ENCODE results near the gene IL17D. TPM values are rescaled to one million over a fixed set of nuclear protein-coding genes. Genes with fewer than 3 reads are reported as not detected.
"Not testable (repeated sequence)": the region's sequence is repeated elsewhere in the genome, so short reads cannot be mapped to it uniquely, and the experiment has no call there.

IL17D gene
- total RNA-seq, 4 donors from 2014 or later = 1.1 to 1.4 TPM; not detected in 2

DNA sequence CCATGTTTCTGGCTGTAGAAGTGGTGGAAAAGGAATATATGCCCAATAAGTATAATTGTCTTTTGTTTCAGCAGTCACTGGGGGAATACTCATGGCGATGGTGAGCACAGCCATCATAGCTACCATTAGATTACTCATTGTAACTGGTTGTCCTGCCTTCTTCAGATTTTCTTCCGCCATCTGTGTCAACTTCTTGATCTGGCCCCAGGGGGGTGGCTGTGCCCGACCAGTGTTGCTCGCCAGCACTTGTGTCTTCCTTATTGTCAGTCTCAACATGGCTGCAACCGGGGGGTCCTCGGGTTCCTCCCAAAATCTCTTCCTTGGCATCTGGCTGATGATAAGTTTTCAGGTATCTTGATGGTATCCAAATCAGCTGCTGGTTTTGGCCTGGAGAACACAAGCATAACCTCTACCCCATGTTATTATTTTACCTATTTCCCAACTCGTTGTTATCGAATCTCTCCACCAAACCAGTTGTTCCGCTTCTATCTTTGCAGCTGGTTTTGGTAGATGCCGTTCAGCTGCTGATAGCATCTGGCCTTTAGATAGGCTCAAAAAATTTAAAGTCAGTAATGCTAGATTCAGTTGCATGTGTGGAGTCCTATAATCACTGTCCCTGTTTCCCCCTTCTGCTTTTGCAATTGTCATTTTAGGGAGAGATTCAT lies 23.0 kb upstream of the IL17D start:
- no peaks in the 10 kb centered on the region for H3K27me3 ChIP-seq
- TF ChIP-seq POLR2A (IDR thresholded peaks at IDR 0.05) (no peak), EP300 (IDR thresholded peaks at IDR 0.05; ENCODE audit: low read depth) (no peak), CTCF (IDR thresholded peaks at IDR 0.05) (no peak), POLR2AphosphoS5 (IDR thresholded peaks at IDR 0.05) (no peak)
- WGBS, 2 donors (ENCODE audit: low coverage in 1 of 2) = 95 to 98% methylated on average over 3 to 10 of the region's 10 CpGs
- H3K9me3 ChIP-seq = no peaks in the 10 kb centered on the region
- H3K4me1 ChIP-seq = no peaks in the 10 kb centered on the region
- intact Hi-C loops (cut with DNase I; ENCODE audit: low total_unique reads) = no loop called here
- no peak overlapping the region for H3K27ac ChIP-seq
- in situ Hi-C loops (cut with MboI; ENCODE audit: low pct_ligation_motif_present in 1 of 4, low pct_unique_long_range_greater_than_20kb in 1 of 4, low sequenced_read_pairs in 3 of 4) = loop anchor here in 1 of 4 donors (25.0 kb wide), 1 partner anchor 168 kb away; no protein-coding TSS in a partner anchor
- DNase-seq = no peak
- no peak overlapping the region for H3K4me3 ChIP-seq
- H3K36me3 ChIP-seq = no peaks in the 10 kb centered on the region

DNA sequence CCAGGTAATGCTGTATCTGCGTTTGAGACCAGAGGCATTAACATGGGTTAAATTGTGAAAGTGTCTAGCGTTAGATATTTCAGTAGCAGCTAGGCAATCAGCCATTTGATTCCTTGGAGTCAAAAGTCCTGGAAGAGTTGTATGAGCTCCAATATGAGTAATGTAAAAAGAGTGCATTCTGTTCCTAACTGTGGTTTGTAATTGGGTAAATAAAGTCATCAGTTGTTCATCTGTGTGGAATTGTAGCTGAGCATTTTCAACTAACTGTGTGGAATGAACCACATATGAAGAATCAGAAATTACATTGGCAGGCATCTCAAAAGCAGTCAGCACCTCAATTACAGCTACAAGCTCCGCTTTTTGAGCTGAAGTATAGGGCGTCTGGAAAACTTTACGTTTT lies 22.0 kb upstream of the IL17D start:
- H3K27ac ChIP-seq; intact Hi-C loops (cut with DNase I; ENCODE audit: low total_unique reads); H3K9me3 ChIP-seq; H3K4me1 ChIP-seq; DNase-seq; H3K4me3 ChIP-seq; H3K36me3 ChIP-seq; H3K27me3 ChIP-seq: not testable (repeated sequence)
- in situ Hi-C loops (cut with MboI; ENCODE audit: low pct_ligation_motif_present in 1 of 4, low pct_unique_long_range_greater_than_20kb in 1 of 4, low sequenced_read_pairs in 3 of 4) = loop anchor here in 1 of 4 donors (25.0 kb wide), 1 partner anchor 169 kb away; no protein-coding TSS in a partner anchor
- WGBS, 2 donors (ENCODE audit: low coverage in 1 of 2) = 52 to 87% methylated on average over 5 of the region's 5 CpGs

DNA sequence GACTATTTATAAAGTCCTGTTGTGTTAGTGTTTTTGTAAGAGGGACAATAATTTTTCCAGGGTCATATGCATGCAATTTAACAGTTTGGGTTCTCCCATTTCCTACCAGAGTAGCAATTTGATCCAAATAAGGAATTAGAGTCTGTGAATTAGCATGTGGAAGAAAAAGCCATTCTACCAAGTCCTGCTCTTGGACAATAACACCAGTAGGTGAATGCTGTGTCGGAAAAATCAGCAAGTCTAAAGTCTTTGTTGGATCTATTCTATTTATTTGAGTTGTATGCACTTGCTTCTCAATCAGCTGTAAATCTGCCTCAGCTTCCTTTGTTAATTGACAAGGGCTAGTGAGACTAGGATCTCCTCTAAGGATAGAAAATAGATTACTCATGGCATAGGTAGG lies 21.4 kb upstream of the IL17D start:
- 94 to 100% methylated on average over 1 of the region's 1 CpG for WGBS, 2 donors (ENCODE audit: low coverage in 1 of 2)
- no peak for DNase-seq
- Histone ChIP-seq H3K4me3 (no peak overlapping the region), H3K27ac (no peak overlapping the region), H3K9me3 (no peaks in the 10 kb centered on the region), H3K4me1 (no peaks in the 10 kb centered on the region), H3K36me3 (no peaks in the 10 kb centered on the region), H3K27me3 (no peaks in the 10 kb centered on the region)
- in situ Hi-C loops (cut with MboI; ENCODE audit: low pct_ligation_motif_present in 1 of 4, low pct_unique_long_range_greater_than_20kb in 1 of 4, low sequenced_read_pairs in 3 of 4) = loop anchor here in 1 of 4 donors (25.0 kb wide), 1 partner anchor 170 kb away; no protein-coding TSS in a partner anchor
- intact Hi-C loops (cut with DNase I; ENCODE audit: low total_unique reads) = no loop called here
- TF ChIP-seq CTCF (IDR thresholded peaks at IDR 0.05) (no peak), POLR2AphosphoS5 (IDR thresholded peaks at IDR 0.05) (no peak), EP300 (IDR thresholded peaks at IDR 0.05; ENCODE audit: low read depth) (no peak), POLR2A (IDR thresholded peaks at IDR 0.05) (no peak)

GRCh38 chr13:20684041-20684440 lies 19.5 kb upstream of the IL17D start:
- no peak overlapping the region for H3K27ac ChIP-seq
- in situ Hi-C loops (cut with MboI; ENCODE audit: low pct_ligation_motif_present in 1 of 4, low pct_unique_long_range_greater_than_20kb in 1 of 4, low sequenced_read_pairs in 3 of 4) = loop anchor here in 1 of 4 donors (25.0 kb wide), 1 partner anchor 172 kb away; no protein-coding TSS in a partner anchor
- TF ChIP-seq CTCF (IDR thresholded peaks at IDR 0.05) (no peak), POLR2AphosphoS5 (IDR thresholded peaks at IDR 0.05) (no peak), EP300 (IDR thresholded peaks at IDR 0.05; ENCODE audit: low read depth) (no peak), POLR2A (IDR thresholded peaks at IDR 0.05) (no peak)

More at GRCh38 chr13:20684041-20684440, 19.5 kb upstream of the IL17D start:
- no peaks in the 10 kb centered on the region for H3K9me3 ChIP-seq
- no peaks in the 10 kb centered on the region for H3K4me1 ChIP-seq
- no peak overlapping the region for H3K4me3 ChIP-seq
- no peak for DNase-seq
- no peaks in the 10 kb centered on the region for H3K36me3 ChIP-seq
- intact Hi-C loops (cut with DNase I; ENCODE audit: low total_unique reads) = no loop called here
- whole genome bisulfite sequencing, 2 donors (ENCODE audit: low coverage in 1 of 2) = 92 to 100% methylated on average over 1 to 4 of the region's 4 CpGs
- H3K27me3 ChIP-seq = no peaks in the 10 kb centered on the region

All from transverse colon (tissue), 4 donors.